ENCODE measurements around the gene PDGFB.

GRCh38 chr22:39231197-39231950 is 13.4 kb downstream of the PDGFB start:
- TF ChIP-seq CTCF (IDR thresholded peaks at IDR 0.05), result no peak
- no peak for TF ChIP-seq POLR2A (IDR thresholded peaks at IDR 0.05)
- no peak for TF ChIP-seq POLR2AphosphoS5 (IDR thresholded peaks at IDR 0.05)

Measured in prostate gland (tissue), 2 donors.